Keratinocyte (primary cell): Measurements from ENCODE around the gene MRPL12. TPM values are rescaled to one million over a fixed set of nuclear protein-coding genes. Genes with fewer than 3 reads are reported as not detected.
"Not testable (repeated sequence)": the region's sequence is repeated elsewhere in the genome, so short reads cannot be mapped to it uniquely, and the experiment has no call there.

Experiments
- DNase-seq: peaks from one replicate; pipeline ENCODE4 v3.0.0-alpha.2; 2011; ENCODE audit warnings: low read depth, missing footprints, low spot score
- FAIRE-seq: peaks from 2 replicates; lab custom pipeline; 2011; peaks lifted over from hg19 to GRCh38; lab: Jason Lieb, UNC
- H2AFZ ChIP-seq: 2 replicates; pipeline ENCODE4 v1.6.0; 2012; ENCODE audit warnings: low read length, control low read depth, inconsistent platforms; ENCODE audit not compliant: control insufficient read depth
- H3K27ac ChIP-seq: 2 replicates; pipeline ENCODE4 v1.5.1; 2011; ENCODE audit warnings: low read length; ENCODE audit not compliant: control insufficient read depth, insufficient read depth
- H3K27me3 ChIP-seq: 3 replicates; pipeline ENCODE4 v1.6.0; 2011; ENCODE audit warnings: low read length; ENCODE audit not compliant: control insufficient read depth, insufficient read depth; ENCODE audit errors: extremely low read depth
- H3K36me3 ChIP-seq, 2 experiments: 2 replicates in 1 of 2; 3 replicates in 1 of 2; pipeline ENCODE4 v1.5.1; 2011; ENCODE audit warnings: low read length in 2 of 2, mild to moderate bottlenecking in 1 of 2; ENCODE audit not compliant: control insufficient read depth in 2 of 2, insufficient read depth in 2 of 2; ENCODE audit errors: extremely low read depth in 1 of 2
- H3K4me1 ChIP-seq: 3 replicates; pipeline ENCODE4 v1.5.1; 2011; ENCODE audit warnings: low read length; ENCODE audit not compliant: control insufficient read depth, insufficient read depth; ENCODE audit errors: extremely low read depth
- H3K4me2 ChIP-seq: 3 replicates; pipeline ENCODE4 v1.6.0; 2011; ENCODE audit warnings: low read depth, low read length; ENCODE audit not compliant: control insufficient read depth, insufficient read depth; ENCODE audit errors: extremely low read depth
- H3K4me3 ChIP-seq, 3 experiments: fragments of 200-600 bp in 1 of 3; sonication (generic) in 1 of 3; 2 replicates in 2 of 3; 3 replicates in 1 of 3; pipeline ENCODE4 v1.5.1; 2011 to 2016; ENCODE audit warnings: low read length in 3 of 3, mild to moderate bottlenecking in 3 of 3, control low read depth in 2 of 3, inconsistent platforms in 1 of 3, low read depth in 1 of 3, mixed read lengths in 1 of 3, mixed run types in 1 of 3, moderate library complexity in 1 of 3; ENCODE audit not compliant: control insufficient read depth in 2 of 3, insufficient read depth in 2 of 3; ENCODE audit errors: extremely low read depth in 1 of 3
- H3K79me2 ChIP-seq: 2 replicates; pipeline ENCODE4 v1.6.0; 2012; ENCODE audit warnings: low read length; ENCODE audit not compliant: control insufficient read depth, insufficient read depth
- H3K9ac ChIP-seq: 3 replicates; pipeline ENCODE4 v1.6.0; 2011; ENCODE audit warnings: low read length; ENCODE audit not compliant: control insufficient read depth, insufficient read depth; ENCODE audit errors: extremely low read depth
- H3K9me1 ChIP-seq: 3 replicates; pipeline ENCODE4 v1.6.0; 2011; ENCODE audit warnings: low read length; ENCODE audit not compliant: control insufficient read depth, insufficient read depth; ENCODE audit errors: extremely low read depth
- H3K9me3 ChIP-seq: 2 replicates; pipeline ENCODE4 v1.5.1; 2012; ENCODE audit warnings: low read depth, low read length; ENCODE audit not compliant: control insufficient read depth
- H4K20me1 ChIP-seq: 3 replicates; pipeline ENCODE4 v1.6.0; 2011; ENCODE audit warnings: low read length; ENCODE audit not compliant: control insufficient read depth, insufficient read depth; ENCODE audit errors: extremely low read depth
- CTCF ChIP-seq, 3 experiments: IDR thresholded peaks in 1 of 3; conservative IDR thresholded peaks in 1 of 3; optimal IDR thresholded peaks in 1 of 3; 2 replicates in 2 of 3; 3 replicates in 1 of 3; pipeline versions ENCODE3 to v1.5.1; 2011; ENCODE audit warnings: low read length in 3 of 3, mild to moderate bottlenecking in 3 of 3, moderate library complexity in 2 of 3, control low read depth in 1 of 3, inconsistent platforms in 1 of 3; ENCODE audit not compliant: insufficient read depth in 2 of 3; ENCODE audit errors: extremely low read depth in 1 of 3
- EZH2 ChIP-seq: IDR thresholded peaks from one replicate; pipeline ENCODE4 v1.6.1; 2012; ENCODE audit warnings: inconsistent platforms, mild to moderate bottlenecking, low read length, moderate library complexity
- dilution Hi-C: fragments of 300-500 bp; cut with MboI; formaldehyde crosslinking; loops from one replicate; pipeline ENCODE4 v1.7.0; 2020; ENCODE audit warnings: low sequenced_read_pairs; ENCODE audit not compliant: extremely low pct_ligation_motif_present
- polyA plus RNA-seq, 5 experiments: library from polyadenylated mRNA; depleted of rRNA in 3 of 5; stranded (reverse) in 3 of 5; stranded (forward) in 1 of 5; unstranded in 1 of 5; fragments of >200 nt; gene quantifications; 1 replicate in 1 of 5; 2 replicates in 3 of 5; 3 replicates in 1 of 5; pipeline versions ENCODE4 v1.2.1 to v1.2.3, GENCODE V29; 2011 to 2012; ENCODE audit warnings: missing spikeins in 2 of 5, low read depth in 1 of 5, low replicate concordance in 1 of 5

Gene MRPL12
- polyA plus RNA-seq, 1 donor (not counting 4 experiments of a cell fraction or from before 2014, with no cell fraction given) = 78.5 TPM

GRCh38 chr17:81673561-81674258 is 29.5 kb upstream of the MRPL12 start:
- dilution Hi-C loops = no loop called here
- Histone ChIP-seq H3K79me2 (peaks cover 17% of the 10 kb centered on the region), H4K20me1 (no peaks in the 10 kb centered on the region), H3K9ac (no peak overlapping the region), H3K27ac (no peak overlapping the region), H3K9me3 (no peaks in the 10 kb centered on the region), H3K4me1 (peaks cover 5% of the 10 kb centered on the region), H2AFZ (no peak overlapping the region), H3K4me2 (no peak overlapping the region), H3K27me3 (no peaks in the 10 kb centered on the region), H3K4me3 (no peak overlapping the region), H3K9me1 (no peaks in the 10 kb centered on the region), H3K36me3 (peaks cover 38% of the 10 kb centered on the region in 2 experiments)
- FAIRE-seq = no peak
- DNase-seq = no peak
- no peak for TF ChIP-seq EZH2
- TF ChIP-seq CTCF (optimal IDR thresholded peaks at IDR 0.05 in 1 of 3, IDR thresholded peaks at IDR 0.05 in 1 of 3, conservative IDR thresholded peaks at IDR 0.05 in 1 of 3; ENCODE audit: extremely low read depth in 1 of 3, insufficient read depth in 2 of 3, low read length in 3 of 3) = no peak

GRCh38 chr17:81675515-81676221 is 27.5 kb upstream of the MRPL12 start:
- DNase-seq = not testable (repeated sequence)

More at GRCh38 chr17:81675515-81676221, 27.5 kb upstream of the MRPL12 start:
- TF ChIP-seq CTCF (optimal IDR thresholded peaks at IDR 0.05 in 1 of 3, IDR thresholded peaks at IDR 0.05 in 1 of 3, conservative IDR thresholded peaks at IDR 0.05 in 1 of 3; ENCODE audit: extremely low read depth in 1 of 3, insufficient read depth in 2 of 3, low read length in 3 of 3) = peak; percentile 23 to 49 (median 30)
- H3K36me3 ChIP-seq = peaks cover 28 to 33% of the 10 kb centered on the region in 2 experiments
- H3K9me3 ChIP-seq, H4K20me1 ChIP-seq, H3K9me1 ChIP-seq, H3K27me3 ChIP-seq, H3K79me2 ChIP-seq, H2AFZ ChIP-seq, H3K4me1 ChIP-seq, dilution Hi-C loops, H3K27ac ChIP-seq, H3K4me2 ChIP-seq, H3K4me3 ChIP-seq, H3K9ac ChIP-seq: not testable (repeated sequence)
- peak; percentile 64 for FAIRE-seq
